ENCODE results near the gene SLC4A4. TPM values are rescaled to one million over a fixed set of nuclear protein-coding genes. Genes with fewer than 3 reads are reported as not detected.

The SLC4A4 gene
- total RNA-seq, 2 donors from 2014 or later = 3.1 to 6.3 TPM

GRCh38 chr4:71602289-71602900 lies 263.6 kb downstream of the SLC4A4 start:
- ATAC-seq = no peak
- H3K27ac Mint-ChIP-seq = no peak overlapping the region
- no peak for DNase-seq (ENCODE audit: low spot score)
- H3K4me3 Mint-ChIP-seq = no peak overlapping the region
- peaks cover 5% of the 10 kb centered on the region for H3K36me3 Mint-ChIP-seq
- peaks cover 0 to 8% of the 10 kb centered on the region in 2 donors for H3K27me3 Mint-ChIP-seq
- H3K9me3 Mint-ChIP-seq = peaks cover 5% of the 10 kb centered on the region
- no peaks in the 10 kb centered on the region for H3K4me1 Mint-ChIP-seq (ENCODE audit: low read depth in 2 of 2)

DNA sequence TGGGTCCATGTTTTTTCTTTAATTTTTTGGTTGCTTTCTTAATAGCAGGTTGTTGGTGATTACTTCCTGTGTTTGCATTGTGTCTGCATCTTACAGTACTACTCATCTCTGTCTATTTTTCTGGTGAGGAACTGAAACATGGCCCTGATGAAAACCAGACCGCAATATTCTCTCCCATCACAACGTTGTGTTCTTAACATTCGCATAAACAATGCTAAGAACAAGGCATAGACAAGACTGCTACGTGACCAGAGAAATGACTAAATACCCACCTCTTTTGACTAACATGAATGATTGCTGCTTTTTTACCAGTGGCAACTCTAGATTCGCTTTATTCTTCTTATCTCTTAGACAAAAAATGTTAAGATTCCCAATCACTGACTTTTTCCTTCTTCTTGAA lies 266.0 kb downstream of the SLC4A4 start:
- H3K36me3 Mint-ChIP-seq = peaks cover 5% of the 10 kb centered on the region
- H3K9me3 Mint-ChIP-seq = peaks cover 8% of the 10 kb centered on the region
- H3K27me3 Mint-ChIP-seq = no peaks in the 10 kb centered on the region
- ATAC-seq = no peak
- H3K4me1 Mint-ChIP-seq (ENCODE audit: low read depth in 2 of 2) = no peaks in the 10 kb centered on the region
- no peak overlapping the region for H3K27ac Mint-ChIP-seq
- no peak for DNase-seq (ENCODE audit: low spot score)
- no peak overlapping the region for H3K4me3 Mint-ChIP-seq

DNA sequence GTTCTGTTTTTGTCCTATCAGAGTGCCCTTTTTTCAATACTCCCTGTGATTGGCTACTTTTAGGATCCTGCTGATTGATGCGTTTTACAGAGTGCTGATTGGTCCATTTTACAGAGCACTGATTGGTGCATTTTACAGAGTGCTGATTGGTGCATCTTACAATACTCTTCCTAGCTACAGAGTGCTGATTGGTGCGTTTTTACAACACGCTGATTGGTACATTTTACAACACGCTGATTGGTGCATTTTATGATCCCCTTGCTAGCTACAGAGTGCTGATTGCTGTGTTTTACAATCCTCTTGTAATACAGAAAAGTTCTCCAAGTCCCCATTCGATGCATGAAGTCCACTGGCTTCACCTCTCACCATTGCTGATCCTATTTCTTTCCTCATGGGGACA lies 268.3 kb downstream of the SLC4A4 start:
- Mint-ChIP-seq H3K9me3 (peaks cover 8% of the 10 kb centered on the region), H3K36me3 (peaks cover 5% of the 10 kb centered on the region), H3K27me3 (peaks cover 0 to 5% of the 10 kb centered on the region in 2 donors), H3K27ac (no peak overlapping the region), H3K4me3 (no peak overlapping the region), H3K4me1 (ENCODE audit: low read depth in 2 of 2) (no peaks in the 10 kb centered on the region)
- DNase-seq (ENCODE audit: low spot score) (no peak), ATAC-seq (no peak)

GRCh38 chr4:71607780-71608677 lies 269.2 kb downstream of the SLC4A4 start:
- Mint-ChIP-seq H3K36me3 (peaks cover 5% of the 10 kb centered on the region), H3K9me3 (peaks cover 8% of the 10 kb centered on the region), H3K4me3 (no peak overlapping the region), H3K27ac (no peak overlapping the region), H3K27me3 (peaks cover 0 to 5% of the 10 kb centered on the region in 2 donors), H3K4me1 (ENCODE audit: low read depth in 2 of 2) (no peaks in the 10 kb centered on the region)
- DNase-seq (ENCODE audit: low spot score) = no peak
- ATAC-seq = peak in 1 of 2 donors; percentile 43

DNA sequence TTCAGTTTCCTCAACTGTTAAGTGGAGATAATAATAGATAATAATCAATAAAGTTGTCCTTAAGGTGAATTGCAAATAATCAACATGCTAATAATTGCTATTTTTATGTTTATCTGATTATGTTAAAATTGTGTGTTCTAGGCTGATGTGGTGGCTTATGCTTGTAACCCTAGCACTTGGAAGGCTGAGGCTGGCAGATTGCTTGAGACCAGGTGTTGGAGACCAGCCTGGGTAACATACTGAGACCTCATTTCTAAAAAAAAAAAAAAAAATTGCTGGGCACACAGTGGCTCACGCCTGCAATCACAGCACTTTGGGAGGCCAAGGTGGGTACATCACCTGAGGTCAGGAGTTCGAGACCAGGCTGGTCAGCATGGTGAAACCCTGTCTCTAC lies 269.9 kb downstream of the SLC4A4 start:
- Mint-ChIP-seq H3K4me3 (no peak overlapping the region), H3K4me1 (ENCODE audit: low read depth in 2 of 2) (no peaks in the 10 kb centered on the region), H3K27me3 (peaks cover 0 to 5% of the 10 kb centered on the region in 2 donors), H3K27ac (no peak overlapping the region), H3K9me3 (peaks cover 8% of the 10 kb centered on the region), H3K36me3 (peaks cover 5% of the 10 kb centered on the region)
- DNase-seq (ENCODE audit: low spot score) (no peak), ATAC-seq (no peak)

- ATAC-seq = no peak
- no peaks in the 10 kb centered on the region for H3K4me1 Mint-ChIP-seq (ENCODE audit: low read depth in 2 of 2)
- H3K9me3 Mint-ChIP-seq = peaks cover 8% of the 10 kb centered on the region
- H3K27me3 Mint-ChIP-seq = peaks cover 0 to 5% of the 10 kb centered on the region in 2 donors
- H3K4me3 Mint-ChIP-seq = no peak overlapping the region
- no peak for DNase-seq (ENCODE audit: low spot score)
- H3K36me3 Mint-ChIP-seq = peaks cover 5% of the 10 kb centered on the region
- H3K27ac Mint-ChIP-seq = no peak overlapping the region
Observed at GRCh38 chr4:71609167-71609566, 270.3 kb downstream of the SLC4A4 start.

- Mint-ChIP-seq H3K27ac (no peak overlapping the region), H3K9me3 (peaks cover 8% of the 10 kb centered on the region)
Observed at GRCh38 chr4:71609651-71610050, 270.8 kb downstream of the SLC4A4 start.

GRCh38 chr4:71614621-71615020 lies 275.8 kb downstream of the SLC4A4 start:
- ATAC-seq = no peak
- H3K27ac Mint-ChIP-seq = no peak overlapping the region
- no peak overlapping the region for H3K4me3 Mint-ChIP-seq
- no peaks in the 10 kb centered on the region for H3K4me1 Mint-ChIP-seq (ENCODE audit: low read depth in 2 of 2)
- peaks cover 19% of the 10 kb centered on the region for H3K9me3 Mint-ChIP-seq
- DNase-seq (ENCODE audit: low spot score) = no peak
- peaks cover 0 to 5% of the 10 kb centered on the region in 2 donors for H3K27me3 Mint-ChIP-seq
- peaks cover 22% of the 10 kb centered on the region for H3K36me3 Mint-ChIP-seq

More at GRCh38 chr4:71609651-71610050, 270.8 kb downstream of the SLC4A4 start:
- H3K4me1 Mint-ChIP-seq (ENCODE audit: low read depth in 2 of 2) = no peaks in the 10 kb centered on the region
- H3K4me3 Mint-ChIP-seq = no peak overlapping the region
- ATAC-seq (no peak), DNase-seq (ENCODE audit: low spot score) (no peak)
- H3K27me3 Mint-ChIP-seq = peaks cover 0 to 5% of the 10 kb centered on the region in 2 donors
- peaks cover 5% of the 10 kb centered on the region for H3K36me3 Mint-ChIP-seq

DNA sequence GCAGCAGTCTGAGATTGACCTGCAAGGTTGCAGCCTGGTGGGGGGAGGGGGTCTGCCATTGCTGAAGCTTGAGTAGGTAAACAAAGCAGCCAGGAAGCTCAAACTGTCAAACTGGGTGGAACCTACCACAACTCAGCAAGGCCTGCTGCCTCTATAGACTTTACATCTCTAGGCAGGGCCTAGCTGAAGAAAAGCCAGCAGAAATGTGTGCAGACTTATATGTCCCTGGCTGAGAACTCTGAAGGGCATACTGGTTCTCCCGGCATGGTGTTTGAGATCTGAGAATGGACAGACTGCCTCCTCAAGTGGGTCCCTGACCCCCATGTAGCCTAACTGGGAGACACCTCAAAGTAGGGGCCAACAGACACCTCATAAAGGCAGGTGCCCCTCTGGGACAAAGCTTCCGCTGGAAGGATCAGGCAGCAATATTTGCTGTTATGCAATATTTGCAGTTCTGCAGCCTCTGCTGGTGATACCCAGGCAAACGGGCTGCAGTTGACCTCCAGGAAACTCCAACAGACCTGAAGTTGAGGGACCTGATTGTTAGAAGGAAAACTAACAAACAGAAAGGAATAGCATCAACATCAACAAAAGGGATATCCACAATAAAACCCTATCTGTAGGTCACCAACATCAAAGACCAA lies 277.5 kb downstream of the SLC4A4 start:
- Mint-ChIP-seq H3K4me3 (no peak overlapping the region), H3K27ac (no peak overlapping the region), H3K9me3 (peaks cover 26% of the 10 kb centered on the region), H3K4me1 (ENCODE audit: low read depth in 2 of 2) (no peaks in the 10 kb centered on the region), H3K36me3 (peaks cover 31% of the 10 kb centered on the region), H3K27me3 (no peaks in the 10 kb centered on the region)
- no peak for DNase-seq (ENCODE audit: low spot score)
- ATAC-seq = no peak
